DND-41 (cell line): Measurements from ENCODE around the gene SLC6A4.

Source experiments
- EZH2 ChIP-seq: IDR thresholded peaks from 3 replicates; pipeline ENCODE4 v1.6.1; 2012; ENCODE audit warnings: borderline replicate concordance, low read depth, mild to moderate bottlenecking, moderate library complexity, low read length, inconsistent platforms; ENCODE audit not compliant: severe bottlenecking
- TF ChIP-seq, protein P1 (sequence below): IDR thresholded peaks from 2 replicates; pipeline ENCODE4 v1.5.1; 2012; ENCODE audit warnings: borderline replicate concordance, low read length, moderate library complexity, mild to moderate bottlenecking; ENCODE audit not compliant: poor library complexity, severe bottlenecking; ENCODE audit errors: extremely low read depth

DNA sequence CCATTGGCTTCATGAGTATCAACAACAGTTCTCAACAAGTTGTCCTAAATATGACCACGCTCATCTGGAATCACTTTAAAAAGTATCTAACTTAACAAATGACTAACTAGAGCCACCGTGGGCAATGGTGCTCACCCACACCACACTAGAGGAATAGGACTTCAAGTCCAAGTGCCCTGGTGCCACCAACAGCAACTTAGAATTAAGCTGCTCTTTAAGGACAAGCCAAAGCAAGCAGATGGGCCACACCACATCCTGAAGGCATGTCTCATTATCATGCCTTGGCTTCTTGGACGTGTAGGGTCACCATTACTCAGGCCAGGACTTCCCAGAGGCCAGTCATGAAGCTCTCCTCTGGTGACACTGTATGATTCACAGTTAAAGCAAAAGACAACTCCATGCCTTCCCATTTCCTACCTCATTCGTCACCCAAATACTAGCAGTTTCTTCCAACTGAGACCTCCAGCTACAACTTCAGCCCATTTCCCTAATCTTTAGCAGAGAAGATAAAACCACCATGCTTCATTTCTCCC, 9.4 kb upstream of the SLC6A4 start:
- TF ChIP-seq, protein P1, sequence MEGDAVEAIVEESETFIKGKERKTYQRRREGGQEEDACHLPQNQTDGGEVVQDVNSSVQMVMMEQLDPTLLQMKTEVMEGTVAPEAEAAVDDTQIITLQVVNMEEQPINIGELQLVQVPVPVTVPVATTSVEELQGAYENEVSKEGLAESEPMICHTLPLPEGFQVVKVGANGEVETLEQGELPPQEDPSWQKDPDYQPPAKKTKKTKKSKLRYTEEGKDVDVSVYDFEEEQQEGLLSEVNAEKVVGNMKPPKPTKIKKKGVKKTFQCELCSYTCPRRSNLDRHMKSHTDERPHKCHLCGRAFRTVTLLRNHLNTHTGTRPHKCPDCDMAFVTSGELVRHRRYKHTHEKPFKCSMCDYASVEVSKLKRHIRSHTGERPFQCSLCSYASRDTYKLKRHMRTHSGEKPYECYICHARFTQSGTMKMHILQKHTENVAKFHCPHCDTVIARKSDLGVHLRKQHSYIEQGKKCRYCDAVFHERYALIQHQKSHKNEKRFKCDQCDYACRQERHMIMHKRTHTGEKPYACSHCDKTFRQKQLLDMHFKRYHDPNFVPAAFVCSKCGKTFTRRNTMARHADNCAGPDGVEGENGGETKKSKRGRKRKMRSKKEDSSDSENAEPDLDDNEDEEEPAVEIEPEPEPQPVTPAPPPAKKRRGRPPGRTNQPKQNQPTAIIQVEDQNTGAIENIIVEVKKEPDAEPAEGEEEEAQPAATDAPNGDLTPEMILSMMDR, result no peak
- no peak for TF ChIP-seq EZH2
